ENCODE measurements around the gene PAPOLG. TPM values are rescaled to one million over a fixed set of nuclear protein-coding genes. Genes with fewer than 3 reads are reported as not detected.

The PAPOLG gene
- total and polyA plus RNA-seq, 2 of the 13 experiments (the other 11 are each of a cell fraction or from before 2014, with no cell fraction given): 10.1 to 10.4 TPM

DNA sequence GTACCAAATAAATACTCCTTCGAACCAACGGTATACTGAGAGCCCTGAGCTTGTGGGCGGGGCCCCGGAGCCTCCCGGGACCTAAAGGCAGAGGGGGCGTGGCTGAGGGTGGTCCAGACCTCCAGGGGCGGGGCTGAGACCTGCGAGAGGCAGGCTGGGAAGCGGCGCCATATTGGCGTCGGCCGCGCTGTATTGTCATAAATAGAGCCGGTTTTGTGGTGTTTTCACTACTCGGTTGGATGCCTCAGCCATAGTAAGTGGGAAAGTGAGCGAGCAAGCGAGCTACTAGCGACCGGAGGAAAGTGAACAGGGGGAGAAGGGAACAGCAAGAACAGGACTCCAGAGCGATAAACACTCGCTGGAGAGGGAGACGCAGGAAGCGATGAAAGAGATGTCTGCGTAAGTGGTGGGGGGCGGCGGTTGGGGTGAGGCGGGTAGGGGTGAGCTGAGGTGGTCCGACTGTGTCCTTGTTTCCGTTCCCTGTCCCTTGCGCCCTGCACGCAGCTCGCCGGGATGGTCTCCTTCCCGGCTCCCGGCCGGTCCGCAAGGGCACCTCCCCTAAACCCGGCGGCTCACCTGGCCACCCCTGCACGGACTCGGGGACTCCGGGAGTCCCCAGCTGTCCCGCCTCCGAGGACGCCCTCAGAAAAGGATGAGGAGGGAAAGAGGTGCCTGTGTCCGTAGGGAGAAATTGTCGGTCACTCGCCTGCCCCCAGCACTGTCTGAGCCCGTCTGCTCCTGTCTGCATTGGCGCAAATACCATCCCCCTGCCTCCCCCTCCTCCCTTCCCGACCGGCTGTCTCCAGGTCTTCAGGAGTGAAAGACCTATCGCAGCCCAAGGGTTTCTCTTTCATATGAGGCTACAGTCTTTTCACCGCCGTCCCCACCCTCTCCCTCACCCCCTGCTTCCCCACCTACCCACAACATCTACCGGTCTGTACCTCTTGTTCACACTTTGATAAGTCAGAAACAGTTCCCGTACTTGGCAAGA is at the start of gene PAPOLG (continued):
- TF ChIP-seq STAT5B (CRISPR knock-in tag; IDR thresholded peaks at IDR 0.05) (no peak), ZBTB3 (CRISPR knock-in tag; IDR thresholded peaks at IDR 0.05; ENCODE audit: borderline replicate concordance, low read depth) (no peak), GTF3A (CRISPR knock-in tag; conservative IDR thresholded peaks at IDR 0.05) (no peak), SNAI1 (CRISPR knock-in tag; IDR thresholded peaks at IDR 0.05; ENCODE audit: borderline replicate concordance) (no peak), CBFB (CRISPR knock-in tag; IDR thresholded peaks at IDR 0.05) (no peak), RNF2 (conservative IDR thresholded peaks at IDR 0.05; ENCODE audit: low read depth) (no peak), SRSF9 (IDR thresholded peaks at IDR 0.05; ENCODE audit: borderline replicate concordance, insufficient read depth, low read depth, low read length, poor library complexity, severe bottlenecking) (no peak), POLR2G (IDR thresholded peaks at IDR 0.05; ENCODE audit: low read depth, low read length) (peak; percentile 97), CCAR2 (optimal IDR thresholded peaks at IDR 0.05; ENCODE audit: low read depth, low read length) (no peak), POLR2AphosphoS2 (IDR thresholded peaks at IDR 0.05; ENCODE audit: low read depth, low read length) (no peak), ZNF232 (CRISPR knock-in tag; IDR thresholded peaks at IDR 0.05; ENCODE audit: borderline replicate concordance) (peak; percentile 58; the same call in 1 of the 2 replicates), U2AF1 (optimal IDR thresholded peaks at IDR 0.05; ENCODE audit: low read depth, low read length) (no peak), ADNP (CRISPR knock-in tag; IDR thresholded peaks at IDR 0.05) (no peak), FLYWCH1 (CRISPR knock-in tag; IDR thresholded peaks at IDR 0.05) (no peak), IRX3 (CRISPR knock-in tag; IDR thresholded peaks at IDR 0.05; ENCODE audit: borderline replicate concordance, low read depth) (peak; percentile 87; the same call in 1 of the 2 replicates), MEIS2 (CRISPR knock-in tag; IDR thresholded peaks at IDR 0.05) (no peak), ZFP82 (CRISPR knock-in tag; IDR thresholded peaks at IDR 0.05; ENCODE audit: borderline replicate concordance) (no peak), SOX6 (IDR thresholded peaks at IDR 0.05) (no peak), SOX6 (CRISPR knock-in tag; IDR thresholded peaks at IDR 0.05) (peak; percentile 37; the same call in 1 of the 2 replicates)
- TF ChIP-seq, protein P1, sequence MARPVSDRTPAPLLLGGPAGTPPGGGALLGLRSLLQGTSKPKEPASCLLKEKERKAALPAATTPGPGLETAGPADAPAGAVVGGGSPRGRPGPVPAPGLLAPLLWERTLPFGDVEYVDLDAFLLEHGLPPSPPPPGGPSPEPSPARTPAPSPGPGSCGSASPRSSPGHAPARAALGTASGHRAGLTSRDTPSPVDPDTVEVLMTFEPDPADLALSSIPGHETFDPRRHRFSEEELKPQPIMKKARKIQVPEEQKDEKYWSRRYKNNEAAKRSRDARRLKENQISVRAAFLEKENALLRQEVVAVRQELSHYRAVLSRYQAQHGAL (CRISPR knock-in tag; IDR thresholded peaks at IDR 0.05; ENCODE audit: not compliant biosample characterization): no peak
- TF ChIP-seq, protein P2, sequence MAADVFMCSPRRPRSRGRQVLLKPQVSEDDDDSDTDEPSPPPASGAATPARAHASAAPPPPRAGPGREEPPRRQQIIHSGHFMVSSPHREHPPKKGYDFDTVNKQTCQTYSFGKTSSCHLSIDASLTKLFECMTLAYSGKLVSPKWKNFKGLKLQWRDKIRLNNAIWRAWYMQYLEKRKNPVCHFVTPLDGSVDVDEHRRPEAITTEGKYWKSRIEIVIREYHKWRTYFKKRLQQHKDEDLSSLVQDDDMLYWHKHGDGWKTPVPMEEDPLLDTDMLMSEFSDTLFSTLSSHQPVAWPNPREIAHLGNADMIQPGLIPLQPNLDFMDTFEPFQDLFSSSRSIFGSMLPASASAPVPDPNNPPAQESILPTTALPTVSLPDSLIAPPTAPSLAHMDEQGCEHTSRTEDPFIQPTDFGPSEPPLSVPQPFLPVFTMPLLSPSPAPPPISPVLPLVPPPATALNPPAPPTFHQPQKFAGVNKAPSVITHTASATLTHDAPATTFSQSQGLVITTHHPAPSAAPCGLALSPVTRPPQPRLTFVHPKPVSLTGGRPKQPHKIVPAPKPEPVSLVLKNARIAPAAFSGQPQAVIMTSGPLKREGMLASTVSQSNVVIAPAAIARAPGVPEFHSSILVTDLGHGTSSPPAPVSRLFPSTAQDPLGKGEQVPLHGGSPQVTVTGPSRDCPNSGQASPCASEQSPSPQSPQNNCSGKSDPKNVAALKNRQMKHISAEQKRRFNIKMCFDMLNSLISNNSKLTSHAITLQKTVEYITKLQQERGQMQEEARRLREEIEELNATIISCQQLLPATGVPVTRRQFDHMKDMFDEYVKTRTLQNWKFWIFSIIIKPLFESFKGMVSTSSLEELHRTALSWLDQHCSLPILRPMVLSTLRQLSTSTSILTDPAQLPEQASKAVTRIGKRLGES (CRISPR knock-in tag; IDR thresholded peaks at IDR 0.05; ENCODE audit: borderline replicate concordance): no peak
- TF ChIP-seq, protein P3, sequence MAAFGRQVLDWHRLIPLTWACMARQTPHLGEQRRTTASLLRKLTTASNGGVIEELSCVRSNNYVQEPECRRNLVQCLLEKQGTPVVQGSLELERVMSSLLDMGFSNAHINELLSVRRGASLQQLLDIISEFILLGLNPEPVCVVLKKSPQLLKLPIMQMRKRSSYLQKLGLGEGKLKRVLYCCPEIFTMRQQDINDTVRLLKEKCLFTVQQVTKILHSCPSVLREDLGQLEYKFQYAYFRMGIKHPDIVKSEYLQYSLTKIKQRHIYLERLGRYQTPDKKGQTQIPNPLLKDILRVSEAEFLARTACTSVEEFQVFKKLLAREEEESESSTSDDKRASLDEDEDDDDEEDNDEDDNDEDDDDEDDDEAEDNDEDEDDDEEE (CRISPR knock-in tag; IDR thresholded peaks at IDR 0.05): no peak
- TF ChIP-seq, protein P4, sequence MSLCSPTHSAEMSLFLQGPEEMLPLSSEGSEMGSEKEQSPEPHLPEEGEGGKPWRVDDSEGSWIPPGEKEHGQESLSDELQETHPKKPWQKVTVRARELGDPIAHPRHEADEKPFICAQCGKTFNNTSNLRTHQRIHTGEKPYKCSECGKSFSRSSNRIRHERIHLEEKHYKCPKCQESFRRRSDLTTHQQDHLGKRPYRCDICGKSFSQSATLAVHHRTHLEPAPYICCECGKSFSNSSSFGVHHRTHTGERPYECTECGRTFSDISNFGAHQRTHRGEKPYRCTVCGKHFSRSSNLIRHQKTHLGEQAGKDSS (CRISPR knock-in tag; IDR thresholded peaks at IDR 0.05; ENCODE audit: borderline replicate concordance, low read depth): no peak

Measured in HepG2 (cell line).